SK-N-SH treated with all-trans-retinoic acid at 6 μM for 48 hours (cell line): ENCODE measurements around the gene STX10.

ENCODE experiments used
- ARNTL ChIP-seq: fragments of 450-650 bp; formaldehyde crosslinking; IDR thresholded peaks from 2 replicates; pipeline ENCODE4 v1.5.0; 2020; ENCODE audit warnings: low read depth, mild to moderate bottlenecking, moderate library complexity, borderline replicate concordance
- BACH2 ChIP-seq: fragments of 250-450 bp; sonication (Bioruptor Pico); IDR thresholded peaks from 2 replicates; pipeline ENCODE4 v1.9.0; 2021; ENCODE audit warnings: mild to moderate bottlenecking, borderline replicate concordance
- OSR1 ChIP-seq: fragments of 250-450 bp; sonication (Bioruptor Pico); IDR thresholded peaks from 2 replicates; pipeline ENCODE4 v1.8.0; 2022; ENCODE audit warnings: moderate library complexity, mild to moderate bottlenecking, inconsistent platforms
- RARB ChIP-seq: fragments of 250-450 bp; sonication (Bioruptor Pico); IDR thresholded peaks from 2 replicates; pipeline ENCODE4 v1.8.0; 2021; ENCODE audit warnings: mild to moderate bottlenecking, moderate library complexity
- SNAI2 ChIP-seq: fragments of 250-450 bp; sonication (Bioruptor Pico); IDR thresholded peaks from 2 replicates; pipeline ENCODE4 v1.5.0; 2020; ENCODE audit warnings: mild to moderate bottlenecking, moderate library complexity
- TOX ChIP-seq: fragments of 250-450 bp; sonication (Bioruptor Pico); IDR thresholded peaks from 2 replicates; pipeline ENCODE4 v1.8.0; 2021; ENCODE audit warnings: mild to moderate bottlenecking, moderate library complexity, borderline replicate concordance
- ZFP3 ChIP-seq: fragments of 250-450 bp; sonication (Bioruptor Pico); IDR thresholded peaks from 2 replicates; pipeline ENCODE4 v1.5.0; 2020; ENCODE audit warnings: mild to moderate bottlenecking, moderate library complexity
- ZFP30 ChIP-seq: fragments of 450-650 bp; formaldehyde crosslinking; IDR thresholded peaks from 2 replicates; pipeline ENCODE4 v1.5.0; 2022; ENCODE audit warnings: mild to moderate bottlenecking, moderate library complexity
- TF ChIP-seq, protein P1 (sequence below): fragments of 250-450 bp; sonication (Bioruptor Pico); IDR thresholded peaks from 2 replicates; pipeline ENCODE4 v1.5.0; 2020; ENCODE audit warnings: mild to moderate bottlenecking, moderate library complexity
- TF ChIP-seq, protein P2 (sequence below): fragments of 250-450 bp; sonication (Bioruptor Pico); IDR thresholded peaks from 2 replicates; pipeline ENCODE4 v1.5.1; 2021; ENCODE audit warnings: mild to moderate bottlenecking, moderate library complexity
- TF ChIP-seq, protein P3 (sequence below): fragments of 250-450 bp; sonication (Bioruptor Pico); IDR thresholded peaks from 2 replicates; pipeline ENCODE4 v1.8.0; 2020; ENCODE audit warnings: mild to moderate bottlenecking, moderate library complexity, borderline replicate concordance

DNA sequence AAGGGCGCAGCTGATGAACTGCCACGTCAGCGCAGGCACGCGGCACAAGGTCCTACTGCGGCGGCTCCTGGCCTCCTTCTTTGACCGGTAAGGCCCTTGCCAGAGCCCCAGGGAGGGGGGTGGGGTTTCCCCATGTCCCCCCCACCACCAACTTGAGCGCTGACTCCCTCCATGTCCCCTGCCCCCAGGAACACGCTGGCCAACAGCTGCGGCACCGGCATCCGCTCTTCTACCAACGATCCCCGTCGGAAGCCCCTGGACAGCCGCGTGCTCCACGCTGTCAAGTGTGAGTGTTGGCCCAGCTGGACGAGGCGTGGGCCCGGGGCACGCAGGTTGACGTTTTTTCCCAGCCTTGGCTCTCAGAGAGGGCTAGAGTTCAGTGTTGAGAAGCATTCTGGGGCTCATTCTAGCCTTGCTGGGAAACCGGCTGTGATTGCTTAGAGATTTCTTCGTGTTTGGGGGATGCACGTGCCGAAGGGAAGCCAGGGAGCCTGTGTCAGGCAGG, 12.8 kb downstream of the STX10 start:
- TF ChIP-seq ARNTL (CRISPR knock-in tag) (no peak), BACH2 (CRISPR knock-in tag) (no peak), OSR1 (CRISPR knock-in tag) (no peak), ZFP30 (CRISPR knock-in tag) (no peak), RARB (no peak), TOX (CRISPR knock-in tag) (no peak), SNAI2 (no peak), ZFP3 (CRISPR knock-in tag) (no peak)
- TF ChIP-seq, protein P1, sequence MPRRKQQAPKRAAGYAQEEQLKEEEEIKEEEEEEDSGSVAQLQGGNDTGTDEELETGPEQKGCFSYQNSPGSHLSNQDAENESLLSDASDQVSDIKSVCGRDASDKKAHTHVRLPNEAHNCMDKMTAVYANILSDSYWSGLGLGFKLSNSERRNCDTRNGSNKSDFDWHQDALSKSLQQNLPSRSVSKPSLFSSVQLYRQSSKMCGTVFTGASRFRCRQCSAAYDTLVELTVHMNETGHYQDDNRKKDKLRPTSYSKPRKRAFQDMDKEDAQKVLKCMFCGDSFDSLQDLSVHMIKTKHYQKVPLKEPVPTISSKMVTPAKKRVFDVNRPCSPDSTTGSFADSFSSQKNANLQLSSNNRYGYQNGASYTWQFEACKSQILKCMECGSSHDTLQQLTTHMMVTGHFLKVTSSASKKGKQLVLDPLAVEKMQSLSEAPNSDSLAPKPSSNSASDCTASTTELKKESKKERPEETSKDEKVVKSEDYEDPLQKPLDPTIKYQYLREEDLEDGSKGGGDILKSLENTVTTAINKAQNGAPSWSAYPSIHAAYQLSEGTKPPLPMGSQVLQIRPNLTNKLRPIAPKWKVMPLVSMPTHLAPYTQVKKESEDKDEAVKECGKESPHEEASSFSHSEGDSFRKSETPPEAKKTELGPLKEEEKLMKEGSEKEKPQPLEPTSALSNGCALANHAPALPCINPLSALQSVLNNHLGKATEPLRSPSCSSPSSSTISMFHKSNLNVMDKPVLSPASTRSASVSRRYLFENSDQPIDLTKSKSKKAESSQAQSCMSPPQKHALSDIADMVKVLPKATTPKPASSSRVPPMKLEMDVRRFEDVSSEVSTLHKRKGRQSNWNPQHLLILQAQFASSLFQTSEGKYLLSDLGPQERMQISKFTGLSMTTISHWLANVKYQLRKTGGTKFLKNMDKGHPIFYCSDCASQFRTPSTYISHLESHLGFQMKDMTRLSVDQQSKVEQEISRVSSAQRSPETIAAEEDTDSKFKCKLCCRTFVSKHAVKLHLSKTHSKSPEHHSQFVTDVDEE (CRISPR knock-in tag): no peak
- TF ChIP-seq, protein P2, sequence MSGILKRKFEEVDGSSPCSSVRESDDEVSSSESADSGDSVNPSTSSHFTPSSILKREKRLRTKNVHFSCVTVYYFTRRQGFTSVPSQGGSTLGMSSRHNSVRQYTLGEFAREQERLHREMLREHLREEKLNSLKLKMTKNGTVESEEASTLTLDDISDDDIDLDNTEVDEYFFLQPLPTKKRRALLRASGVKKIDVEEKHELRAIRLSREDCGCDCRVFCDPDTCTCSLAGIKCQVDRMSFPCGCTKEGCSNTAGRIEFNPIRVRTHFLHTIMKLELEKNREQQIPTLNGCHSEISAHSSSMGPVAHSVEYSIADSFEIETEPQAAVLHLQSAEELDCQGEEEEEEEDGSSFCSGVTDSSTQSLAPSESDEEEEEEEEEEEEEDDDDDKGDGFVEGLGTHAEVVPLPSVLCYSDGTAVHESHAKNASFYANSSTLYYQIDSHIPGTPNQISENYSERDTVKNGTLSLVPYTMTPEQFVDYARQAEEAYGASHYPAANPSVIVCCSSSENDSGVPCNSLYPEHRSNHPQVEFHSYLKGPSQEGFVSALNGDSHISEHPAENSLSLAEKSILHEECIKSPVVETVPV (CRISPR knock-in tag): no peak
- TF ChIP-seq, protein P3, sequence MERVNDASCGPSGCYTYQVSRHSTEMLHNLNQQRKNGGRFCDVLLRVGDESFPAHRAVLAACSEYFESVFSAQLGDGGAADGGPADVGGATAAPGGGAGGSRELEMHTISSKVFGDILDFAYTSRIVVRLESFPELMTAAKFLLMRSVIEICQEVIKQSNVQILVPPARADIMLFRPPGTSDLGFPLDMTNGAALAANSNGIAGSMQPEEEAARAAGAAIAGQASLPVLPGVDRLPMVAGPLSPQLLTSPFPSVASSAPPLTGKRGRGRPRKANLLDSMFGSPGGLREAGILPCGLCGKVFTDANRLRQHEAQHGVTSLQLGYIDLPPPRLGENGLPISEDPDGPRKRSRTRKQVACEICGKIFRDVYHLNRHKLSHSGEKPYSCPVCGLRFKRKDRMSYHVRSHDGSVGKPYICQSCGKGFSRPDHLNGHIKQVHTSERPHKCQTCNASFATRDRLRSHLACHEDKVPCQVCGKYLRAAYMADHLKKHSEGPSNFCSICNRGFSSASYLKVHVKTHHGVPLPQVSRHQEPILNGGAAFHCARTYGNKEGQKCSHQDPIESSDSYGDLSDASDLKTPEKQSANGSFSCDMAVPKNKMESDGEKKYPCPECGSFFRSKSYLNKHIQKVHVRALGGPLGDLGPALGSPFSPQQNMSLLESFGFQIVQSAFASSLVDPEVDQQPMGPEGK (CRISPR knock-in tag): no peak
